GM18502 (cell line): ENCODE measurements around the gene ASS1.
"Not testable (repeated sequence)": the region's sequence is repeated elsewhere in the genome, so short reads cannot be mapped to it uniquely, and the experiment has no call there.

Experiments
- ATAC-seq: cut with Tn5 transposase; IDR thresholded peaks from one replicate; pipeline ENCODE4 v1.9.1; 2021; ENCODE audit warnings: mild to moderate bottlenecking; ENCODE audit not compliant: unreplicated experiment, poor library complexity

Gene ASS1

GRCh38 chr9:130432796-130433167, 12.0 kb upstream of the ASS1 start:
- ATAC-seq: no peak

DNA sequence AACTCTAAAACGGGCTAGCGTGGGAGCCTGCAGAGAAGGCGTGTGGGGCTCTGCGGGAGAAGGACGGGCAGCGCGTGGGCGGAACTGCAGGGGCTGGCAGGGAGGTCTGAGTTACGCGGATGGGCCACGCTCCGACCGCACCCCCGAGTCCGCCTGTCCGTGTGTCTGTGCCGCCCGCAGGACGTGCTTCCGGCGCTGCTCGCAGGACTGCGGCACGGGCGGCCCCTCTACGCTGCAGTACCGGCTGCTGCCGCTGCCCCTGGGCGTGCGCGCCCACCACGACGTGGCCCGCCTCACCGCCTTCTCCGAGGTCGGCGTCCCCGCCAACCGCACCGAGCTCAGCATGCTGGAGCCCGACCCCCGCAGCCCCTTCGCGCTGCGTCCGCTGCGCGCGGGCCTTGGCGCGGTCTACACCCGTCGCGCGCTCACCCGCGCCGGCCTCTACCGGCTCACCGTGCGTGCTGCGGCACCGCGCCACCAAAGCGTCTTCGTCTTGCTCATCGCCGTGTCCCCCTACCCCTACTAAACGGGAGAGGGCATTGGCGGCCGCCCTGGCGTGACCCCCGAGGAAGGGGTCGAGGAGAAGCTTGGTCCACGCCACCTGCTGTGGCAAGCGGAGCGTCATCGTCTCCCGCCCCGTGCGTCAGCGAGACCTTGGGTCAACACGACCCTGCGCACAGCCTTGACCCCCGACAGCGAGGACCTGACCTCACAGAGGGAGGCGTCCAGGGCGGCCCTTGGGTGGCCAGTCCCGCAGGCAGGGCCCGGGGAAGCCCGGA, 11.4 kb upstream of the ASS1 start:
- no peak for ATAC-seq

DNA sequence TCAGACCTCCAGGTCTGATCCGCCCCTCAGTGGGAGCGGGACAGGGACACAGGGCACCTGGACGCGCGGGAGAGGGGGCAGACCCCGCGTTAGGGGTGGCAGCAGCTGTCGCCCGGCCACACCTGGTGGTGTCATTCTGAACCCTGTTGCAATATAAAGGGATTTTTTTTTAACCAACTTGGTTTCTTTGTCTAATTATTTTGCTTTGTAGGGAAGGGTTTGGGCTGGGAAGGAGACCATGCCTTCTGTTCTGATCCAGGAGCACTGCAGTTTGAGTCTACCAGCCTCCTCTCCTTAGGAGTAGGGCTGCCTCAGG, 10.9 kb upstream of the ASS1 start:
- ATAC-seq: no peak

GRCh38 chr9:130434656-130435055, 10.1 kb upstream of the ASS1 start:
- not testable (repeated sequence) for ATAC-seq

DNA sequence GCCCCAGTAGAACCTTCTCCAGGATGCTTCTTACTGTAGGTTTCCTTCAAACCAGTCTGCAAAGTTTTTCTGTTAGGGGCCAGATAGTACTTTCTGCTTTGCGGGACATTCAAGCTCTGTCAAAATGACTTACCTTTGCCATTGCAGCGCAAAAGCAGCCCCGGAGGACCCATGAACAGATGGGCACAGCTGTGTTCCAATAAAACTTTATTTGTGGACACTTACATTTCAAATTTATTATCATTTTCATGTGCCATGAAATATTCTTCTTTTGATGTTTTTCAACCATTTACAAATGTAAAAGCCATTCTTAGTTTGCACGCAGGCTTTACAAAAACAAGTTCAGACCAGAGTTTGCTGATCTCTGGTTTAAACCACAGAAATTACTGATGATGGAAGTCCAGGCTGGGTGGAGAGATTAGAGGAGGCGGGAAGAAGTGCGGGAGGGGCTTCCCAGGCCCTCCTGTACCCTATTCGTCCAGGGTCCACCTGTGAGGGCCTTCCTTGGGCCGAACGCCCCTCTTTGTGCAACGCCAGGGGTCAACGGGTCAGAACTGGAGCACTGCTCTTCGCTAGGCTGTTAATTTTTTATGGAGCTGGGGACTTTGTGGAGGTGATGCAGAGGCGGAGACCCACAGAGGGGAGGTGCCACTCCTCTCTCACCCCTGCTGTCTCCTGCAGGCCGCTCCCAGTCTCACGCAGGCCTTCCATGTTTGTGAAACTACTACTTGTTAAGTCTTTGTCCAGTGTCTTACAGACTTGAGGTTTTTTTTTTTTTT, 7.6 kb upstream of the ASS1 start:
- ATAC-seq: no peak

- ATAC-seq: no peak
Observed at GRCh38 chr9:130438382-130438981, 6.3 kb upstream of the ASS1 start.

DNA sequence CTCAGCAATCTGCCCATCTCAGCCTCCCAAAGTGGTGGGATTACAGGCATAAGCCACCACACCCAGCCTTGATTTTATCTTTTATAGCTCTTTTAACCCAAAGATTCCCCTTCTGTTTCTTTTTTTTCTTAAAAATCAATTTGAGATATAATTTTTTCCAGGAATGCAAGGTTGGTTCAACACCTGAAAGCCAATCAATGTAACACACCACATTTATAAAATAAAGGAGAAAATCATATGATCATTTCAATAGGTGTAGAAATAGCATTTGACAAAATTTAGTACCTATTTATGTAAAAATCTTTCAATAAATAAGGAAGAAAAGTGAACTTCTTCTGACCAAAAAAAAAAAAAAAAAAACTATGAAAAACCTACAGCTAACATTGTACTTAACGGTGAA, 3.7 kb upstream of the ASS1 start:
- no peak for ATAC-seq

DNA sequence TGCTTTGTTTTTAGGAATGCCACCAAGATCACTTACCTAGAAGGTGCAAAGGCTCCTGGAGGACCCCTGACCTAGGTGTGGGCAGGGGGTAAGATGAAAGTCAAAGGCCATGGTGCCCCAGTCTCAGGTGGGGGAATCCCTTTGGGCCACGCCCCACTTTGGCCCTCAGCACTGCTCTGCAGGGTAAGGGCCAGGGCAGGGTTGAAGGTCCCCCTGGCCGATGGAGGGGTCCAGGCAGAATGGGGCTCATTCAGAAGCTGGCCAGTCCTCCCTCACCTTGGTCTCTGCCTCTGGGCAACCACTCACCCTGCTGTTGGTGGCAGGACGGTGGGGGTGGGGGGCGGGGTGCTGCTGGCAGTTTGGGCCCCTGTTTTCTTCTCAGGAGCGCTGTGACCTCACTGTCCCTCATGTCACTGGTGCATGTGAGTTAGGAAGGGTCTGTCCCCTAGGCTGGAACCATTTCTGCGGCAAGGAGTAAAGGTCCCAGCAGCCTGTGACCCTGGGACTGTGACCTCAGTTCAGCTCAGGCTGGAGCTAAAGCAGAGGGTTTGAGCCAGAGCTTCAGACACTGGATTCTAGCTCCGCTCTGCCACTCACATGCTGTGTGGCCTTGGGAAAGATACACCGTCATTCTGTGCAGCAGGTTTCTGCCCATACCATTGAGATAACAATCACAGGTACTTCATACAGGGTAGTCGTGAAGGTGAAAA, 1.9 kb upstream of the ASS1 start:
- ATAC-seq: no peak

DNA sequence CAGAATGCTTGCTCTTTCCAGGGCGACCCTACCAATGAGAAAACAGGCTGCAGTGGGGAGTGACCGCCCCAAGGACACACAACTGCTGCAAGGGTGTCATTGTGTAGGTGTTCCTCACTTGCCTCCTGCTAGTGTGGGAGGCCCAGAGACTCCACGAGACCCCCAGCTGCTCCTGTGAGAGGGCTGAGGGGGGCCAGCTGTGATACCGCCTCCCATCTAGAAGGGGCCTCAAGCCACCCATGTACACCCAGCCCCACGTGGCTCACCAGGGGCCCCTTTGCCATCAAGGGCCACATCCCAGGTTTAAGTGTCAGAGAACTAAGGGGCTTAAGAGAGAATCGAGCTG, 1.3 kb upstream of the ASS1 start:
- no peak for ATAC-seq

DNA sequence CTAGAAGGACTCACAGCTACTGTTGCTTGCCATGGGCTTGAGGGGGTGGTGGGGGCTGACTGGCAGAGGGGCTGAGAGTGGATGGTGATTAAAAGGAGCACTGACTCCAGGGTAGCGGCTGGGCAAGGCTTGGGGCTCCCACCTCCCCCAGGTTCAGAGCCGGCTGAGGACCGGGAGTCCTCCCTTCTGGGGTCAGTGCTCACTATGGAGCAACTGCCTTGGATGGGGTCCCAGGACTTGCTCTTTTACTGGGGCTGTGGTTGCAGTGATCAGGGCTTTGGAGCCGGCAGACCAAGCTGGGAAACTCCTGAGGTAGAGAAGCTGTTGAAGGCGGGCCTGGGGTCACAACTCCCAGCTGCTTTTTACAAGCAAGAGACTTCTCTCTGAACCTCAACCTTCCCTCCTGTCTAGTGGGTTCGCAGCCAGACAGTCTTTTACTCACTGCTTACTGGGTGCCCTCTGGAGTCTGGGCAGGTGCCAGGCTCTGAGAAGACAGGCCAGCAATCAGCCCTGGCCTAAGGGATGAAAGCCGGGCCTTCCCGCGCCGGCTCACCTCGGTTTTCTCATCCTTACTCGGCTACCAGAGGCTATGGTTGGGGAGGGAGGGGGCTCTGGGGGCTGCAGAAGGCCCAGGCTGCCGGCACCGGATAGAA, 795 bp upstream of the ASS1 start:
- no peak for ATAC-seq

DNA sequence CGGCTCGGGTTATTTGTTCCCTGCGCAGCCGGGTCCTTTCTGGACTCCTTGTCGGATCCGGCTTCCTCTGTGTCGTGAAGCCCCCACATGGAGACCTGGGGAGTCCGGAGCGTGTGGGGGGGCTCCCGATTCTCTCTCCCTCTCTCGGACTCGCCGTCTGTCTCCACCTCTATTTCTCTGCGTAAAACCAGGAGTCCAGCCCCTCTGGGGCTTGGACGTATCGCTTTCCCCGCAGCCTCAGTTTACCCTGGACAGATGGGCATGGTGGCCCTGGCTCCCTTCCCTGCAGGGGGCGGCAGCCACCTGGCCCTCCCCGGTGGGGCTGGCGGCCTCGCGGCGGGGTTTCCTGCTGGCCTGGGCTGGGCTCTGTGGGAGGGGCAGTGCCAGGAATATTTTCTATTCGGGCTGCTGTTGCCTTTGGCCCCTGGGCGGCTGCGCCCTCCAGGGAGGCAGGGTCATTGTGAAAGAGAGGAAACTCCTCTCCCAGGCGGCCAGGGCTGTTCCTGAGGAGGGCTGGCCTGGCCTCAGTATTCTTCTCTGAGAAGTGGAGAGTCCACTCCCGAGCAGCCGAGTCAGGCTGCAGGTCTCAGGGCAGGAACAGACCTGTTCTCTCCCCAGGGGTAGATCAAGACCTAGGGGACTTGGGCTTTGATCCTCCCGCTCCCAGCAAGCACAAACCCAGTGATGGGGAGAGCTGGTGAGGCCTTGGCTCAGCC, 665 bp downstream of the ASS1 start:
- ATAC-seq: no peak

GRCh38 chr9:130446101-130446861, 1.5 kb downstream of the ASS1 start:
- ATAC-seq: no peak

GRCh38 chr9:130447193-130447816, 2.5 kb downstream of the ASS1 start:
- ATAC-seq: no peak

DNA sequence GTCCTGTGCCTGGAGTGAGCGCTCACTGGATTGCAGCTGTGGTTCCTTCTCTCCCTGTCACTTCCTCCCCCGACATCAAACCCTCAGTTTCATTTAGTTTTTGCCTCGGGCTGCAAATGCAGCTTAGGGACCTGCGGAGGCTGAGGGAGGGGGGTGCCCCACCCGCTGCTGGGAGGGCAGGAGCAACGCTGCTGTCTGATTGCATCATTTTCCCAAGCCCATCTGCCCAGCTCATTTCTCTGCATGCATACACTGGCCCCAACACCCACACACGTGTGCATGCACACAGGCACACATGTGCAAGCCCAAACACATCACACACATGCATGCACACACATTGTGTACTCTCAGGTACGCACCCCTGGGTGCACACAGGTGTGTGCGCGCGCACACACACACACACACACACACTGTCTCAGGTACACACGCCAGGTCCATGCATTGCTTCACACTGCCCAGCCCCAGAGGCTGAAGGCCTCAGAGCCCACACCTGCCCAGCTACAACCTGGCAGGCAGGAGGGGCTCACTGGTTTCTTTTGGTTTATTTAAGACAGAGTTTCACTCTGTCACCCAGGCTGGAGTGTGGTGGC, 3.4 kb downstream of the ASS1 start:
- no peak for ATAC-seq

GRCh38 chr9:130448771-130449603, 4.2 kb downstream of the ASS1 start:
- no peak for ATAC-seq

- no peak for ATAC-seq
Observed at GRCh38 chr9:130450344-130451003, 5.7 kb downstream of the ASS1 start.

DNA sequence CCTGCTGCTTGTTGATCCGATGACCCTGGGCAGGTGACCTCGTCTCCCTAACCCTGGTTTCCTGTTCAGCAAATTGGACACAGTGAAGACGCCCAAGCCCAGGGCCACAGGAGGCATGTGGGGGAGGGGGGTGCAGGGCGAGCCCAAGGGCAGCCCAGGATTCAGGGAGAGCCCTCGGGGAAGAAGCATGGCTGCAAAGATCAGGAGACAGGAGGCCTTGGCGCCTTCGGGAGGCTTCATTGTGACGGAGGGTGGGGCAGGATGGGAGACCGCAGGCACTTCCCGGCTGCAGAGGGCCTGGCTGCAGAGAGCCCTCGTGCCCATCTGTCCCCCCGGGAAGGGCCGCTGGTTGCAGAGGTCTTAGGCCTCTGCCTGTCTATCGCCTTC, 6.2 kb downstream of the ASS1 start:
- ATAC-seq: no peak
